H1 (cell line): ENCODE results near the gene MMADHC. TPM values are rescaled to one million over a fixed set of nuclear protein-coding genes. Genes with fewer than 3 reads are reported as not detected.

ENCODE experiments used
- TCF12 ChIP-seq: IDR thresholded peaks from 2 replicates; pipeline ENCODE4 v1.6.1; 2011; ENCODE audit warnings: low read depth, mild to moderate bottlenecking, low read length
- polyA plus RNA-seq, 7 experiments: library from polyadenylated mRNA; depleted of rRNA in 3 of 7; stranded (reverse) in 5 of 7; unstranded in 2 of 7; fragments of >200 nt in 5 of 7; fragments of 200-250 nt in 2 of 7; gene quantifications; 1 replicate in 5 of 7; 2 replicates in 1 of 7; 4 replicates in 1 of 7; pipeline versions ENCODE4 v1.2.1 to v1.2.3, GENCODE V29; 2011 to 2013; ENCODE audit warnings: missing spikeins in 2 of 7, mixed read lengths in 2 of 7
- total RNA-seq: library from RNA; stranded (reverse); fragmentation: NEBNext Ultra II Directional; extraction: Animal tissue kit (Norgen Biotek cat#: 25700); gene quantifications from 2 replicates; pipeline ENCODE4 v1.2.1, GENCODE V29; 2021

The MMADHC gene
- total and polyA plus RNA-seq, 2 of the 8 experiments (the other 6 are each of a cell fraction or from before 2014, with no cell fraction given), result 61.1 to 130 TPM

- no peak for TF ChIP-seq TCF12
Measured at GRCh38 chr2:149595056-149595963, 7.7 kb upstream of the MMADHC start (continued).
